H1 (cell line): Measurements from ENCODE around the gene ACADSB. TPM values are rescaled to one million over a fixed set of nuclear protein-coding genes. Genes with fewer than 3 reads are reported as not detected.

Source experiments
- TEAD4 ChIP-seq: IDR thresholded peaks from 2 replicates; pipeline ENCODE4 v1.6.1; 2012; ENCODE audit warnings: low read depth, low read length, inconsistent platforms, mixed read lengths
- YY1 ChIP-seq: IDR thresholded peaks from 2 replicates; pipeline ENCODE4 v1.6.1; 2011; ENCODE audit warnings: low read depth, mild to moderate bottlenecking, low read length
- polyA plus RNA-seq, 7 experiments: library from polyadenylated mRNA; depleted of rRNA in 3 of 7; stranded (reverse) in 5 of 7; unstranded in 2 of 7; fragments of >200 nt in 5 of 7; fragments of 200-250 nt in 2 of 7; gene quantifications; 1 replicate in 5 of 7; 2 replicates in 1 of 7; 4 replicates in 1 of 7; pipeline versions ENCODE4 v1.2.1 to v1.2.3, GENCODE V29; 2011 to 2013; ENCODE audit warnings: missing spikeins in 2 of 7, mixed read lengths in 2 of 7
- total RNA-seq: library from RNA; stranded (reverse); fragmentation: NEBNext Ultra II Directional; extraction: Animal tissue kit (Norgen Biotek cat#: 25700); gene quantifications from 2 replicates; pipeline ENCODE4 v1.2.1, GENCODE V29; 2021

Gene ACADSB
- total and polyA plus RNA-seq, 2 of the 8 experiments (the other 6 are each of a cell fraction or from before 2014, with no cell fraction given): 5.6 to 11.2 TPM

- TF ChIP-seq TEAD4 (no peak), YY1 (no peak)
Measured at GRCh38 chr10:123001370-123001769, 7.4 kb upstream of the ACADSB start (continued).
